B cell (primary cell): ENCODE data around the gene TSPAN1. TPM values are rescaled to one million over a fixed set of nuclear protein-coding genes. Genes with fewer than 3 reads are reported as not detected.
A peak's percentile ranks its signal among the peaks of the same experiment; 100 is the strongest.

Experiments
- ATAC-seq: fragments of 200-7000 bp; cut with Tn5 transposase; one replicate; pipeline ENCODE4 v1.10.0; 2021; ENCODE audit warnings: low read depth, mild to moderate bottlenecking, moderate number of reproducible peaks, moderate library complexity
- CTCF ChIA-PET: fragments of 350-600 bp; sonication (Branson Sonifier 250); formaldehyde crosslinking; loops from one replicate; lab custom pipeline; 2021; ENCODE audit warnings: antibody characterized with exemption, inconsistent platforms; lab: Charles Lee
- POLR2A ChIA-PET: fragments of 350-600 bp; sonication (Branson Sonifier 250); formaldehyde crosslinking; loops from one replicate; lab custom pipeline; 2021; ENCODE audit warnings: antibody characterized with exemption; lab: Charles Lee
- DNase-seq: peaks from one replicate; pipeline ENCODE4 v3.0.0; 2013
- H2AFZ ChIP-seq: 2 replicates; pipeline ENCODE4 v1.6.1; 2012; ENCODE audit warnings: mild to moderate bottlenecking, low read depth, low read length; ENCODE audit not compliant: insufficient read depth, poor library complexity, severe bottlenecking
- H3K27ac ChIP-seq, 2 donors: 1 replicate in 1 of 2; 2 replicates in 1 of 2; pipeline ENCODE4 v1.5.1; 2012 to 2013; ENCODE audit warnings: low read length in 2 of 2, mild to moderate bottlenecking in 2 of 2, moderate library complexity in 1 of 2
- H3K27me3 ChIP-seq, 4 experiments: fragments of 200-600 bp in 1 of 4; sonication (generic) in 1 of 4; replicated peaks in 1 of 4; 1 replicate in 2 of 4; 2 replicates in 2 of 4; pipeline versions ENCODE4 v1.6.1 to v1.7.0; 2013 to 2016; ENCODE audit warnings: low read length in 3 of 4, mild to moderate bottlenecking in 2 of 4, mixed read lengths in 1 of 4, moderate library complexity in 1 of 4; ENCODE audit not compliant: insufficient read depth in 4 of 4, control insufficient read depth in 3 of 4; ENCODE audit errors: control extremely low read depth in 1 of 4
- H3K36me3 ChIP-seq, 2 experiments: replicated peaks in 1 of 2; 1 replicate in 1 of 2; 2 replicates in 1 of 2; pipeline versions ENCODE4 v1.6.1 to v1.7.1; 2013; ENCODE audit warnings: low read length in 1 of 2; ENCODE audit not compliant: insufficient read depth in 2 of 2, control insufficient read depth in 1 of 2; ENCODE audit errors: control extremely low read depth in 1 of 2, extremely low read depth in 1 of 2
- H3K4me1 ChIP-seq, 2 donors: fragments of 200-600 bp in 1 of 2; sonication (generic) in 1 of 2; 1 replicate in 1 of 2; 2 replicates in 1 of 2; pipeline versions ENCODE4 v1.5.1 to v1.6.1; 2013 to 2017; ENCODE audit warnings: low read length in 2 of 2; ENCODE audit not compliant: control insufficient read depth in 2 of 2, insufficient read depth in 2 of 2
- H3K4me2 ChIP-seq: replicated peaks from 2 replicates; pipeline ENCODE3; 2012; ENCODE audit warnings: mild to moderate bottlenecking, low read depth, low read length; ENCODE audit not compliant: poor library complexity, severe bottlenecking
- H3K4me3 ChIP-seq, 5 experiments: fragments of 200-600 bp in 1 of 5; sonication (generic) in 1 of 5; 1 replicate in 3 of 5; 2 replicates in 2 of 5; pipeline versions ENCODE4 v1.5.1 to v1.7.0; 2011 to 2016; ENCODE audit warnings: low read length in 4 of 5, mild to moderate bottlenecking in 4 of 5, low read depth in 2 of 5, control low read depth in 1 of 5, moderate library complexity in 1 of 5; ENCODE audit not compliant: insufficient read depth in 1 of 5; ENCODE audit errors: control extremely low read depth in 1 of 5, extremely low read depth in 1 of 5
- H3K79me2 ChIP-seq: fragments of 200-600 bp; sonication (generic); one replicate; pipeline ENCODE4 v1.6.0; 2016; ENCODE audit warnings: low read length; ENCODE audit not compliant: control insufficient read depth, insufficient read depth
- H3K9ac ChIP-seq: fragments of 200-600 bp; sonication (generic); 2 replicates; pipeline ENCODE4 v1.6.1; 2017; ENCODE audit warnings: mild to moderate bottlenecking, low read length, moderate library complexity
- H3K9me3 ChIP-seq, 3 donors: one replicate each; pipeline versions ENCODE4 v1.6.1 to v1.7.1; 2013; ENCODE audit warnings: low read length in 2 of 3; ENCODE audit not compliant: control insufficient read depth in 2 of 3, insufficient read depth in 1 of 3; ENCODE audit errors: control extremely low read depth in 1 of 3
- H4K20me1 ChIP-seq: 2 replicates; pipeline ENCODE4 v1.6.0; 2012; ENCODE audit warnings: mild to moderate bottlenecking, low read length; ENCODE audit not compliant: insufficient read depth, control insufficient read depth, poor library complexity, severe bottlenecking
- H3K27ac Mint-ChIP-seq: one replicate; pipeline ENCODE4 v1.8.0; 2021; ENCODE audit warnings: mixed read lengths
- H3K27me3 Mint-ChIP-seq: one replicate; pipeline ENCODE4 v1.8.0; 2021; ENCODE audit warnings: mixed read lengths
- H3K4me1 Mint-ChIP-seq: one replicate; pipeline ENCODE4 v1.8.0; 2021; ENCODE audit warnings: mixed read lengths
- H3K4me3 Mint-ChIP-seq: one replicate; pipeline ENCODE4 v1.8.0; 2021; ENCODE audit warnings: mixed read lengths
- H3K9me3 Mint-ChIP-seq: one replicate; pipeline ENCODE4 v1.8.0; 2022; ENCODE audit warnings: mixed read lengths; ENCODE audit not compliant: insufficient read depth
- CTCF ChIP-seq: fragments of 200-600 bp; IDR thresholded peaks from one replicate; pipeline ENCODE4 v1.8.0; 2022; ENCODE audit warnings: antibody characterized with exemption, mild to moderate bottlenecking
- EZH2 ChIP-seq: IDR thresholded peaks from 2 replicates; pipeline ENCODE4 v1.6.1; 2012; ENCODE audit warnings: borderline replicate concordance, low read depth, mild to moderate bottlenecking, moderate library complexity, low read length; ENCODE audit not compliant: insufficient read depth, poor library complexity, severe bottlenecking
- WGBS: methylation state at CpG from one replicate; pipeline ENCODE4 v1.1.5; 2013; ENCODE audit warnings: missing lambda C conversion rate; ENCODE audit not compliant: insufficient coverage; 5-methylcytosine and 5-hydroxymethylcytosine counted together
- intact Hi-C: fragments of 100-400 bp; cut with micrococcal nuclease; formaldehyde crosslinking; loops from one replicate; pipeline ENCODE4 v1.10.0; 2022
- polyA plus RNA-seq: library from polyadenylated mRNA; depleted of rRNA; stranded (reverse); fragments of >200 nt; gene quantifications from 2 replicates; pipeline ENCODE4 v1.2.3, GENCODE V29; 2012
- total RNA-seq, 2 donors: library from RNA; stranded (reverse); fragments of 120-200 nt in 1 of 2; gene quantifications; 1 replicate in 1 of 2; 2 replicates in 1 of 2; pipeline versions ENCODE4 v1.2.3 to v1.2.4, GENCODE V29; 2013 to 2022

Gene TSPAN1
- total and polyA plus RNA-seq, 2 donors (not counting 1 experiment from before 2014, with no cell fraction given) = not detected

DNA sequence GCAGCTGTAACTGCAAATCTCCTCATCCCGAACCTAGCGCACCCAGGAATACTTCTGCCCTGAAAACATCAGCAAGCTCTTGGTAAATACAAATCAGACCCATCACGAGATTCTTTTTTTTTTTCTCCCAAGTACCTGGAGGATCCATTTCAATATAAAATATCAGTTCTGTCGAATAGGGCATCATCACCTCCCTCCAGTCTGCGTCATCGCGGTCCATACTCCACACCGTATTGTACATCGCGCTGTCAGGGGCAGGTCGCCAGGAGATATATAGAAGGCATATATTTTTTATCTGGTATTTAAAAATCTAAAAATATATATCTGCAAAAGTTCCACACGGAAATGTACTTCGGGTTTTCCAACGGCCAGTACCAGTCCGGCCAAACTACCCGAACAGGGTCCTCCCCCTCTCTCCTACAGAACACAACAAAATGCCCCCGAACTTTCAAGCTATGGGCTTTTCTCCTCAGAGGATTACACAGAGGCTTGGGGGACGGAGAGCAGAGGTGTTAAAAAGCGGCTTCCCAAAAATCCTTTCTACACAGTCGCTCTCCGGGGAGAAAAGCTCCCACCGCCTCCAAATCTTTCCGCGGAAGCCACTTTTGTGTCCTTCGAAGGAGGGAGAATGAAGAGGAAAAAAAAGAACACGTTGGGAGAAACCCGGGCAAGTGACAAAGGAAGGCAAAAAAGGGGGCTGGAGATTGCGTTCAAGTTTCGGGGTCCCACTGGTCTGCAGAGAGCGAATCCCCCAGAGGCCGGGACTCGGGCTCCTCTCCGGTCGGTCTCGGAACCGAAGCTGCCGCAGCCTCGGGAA lies 43.0 kb upstream of the TSPAN1 start:
- H3K4me1 Mint-ChIP-seq = peaks cover 23% of the 10 kb centered on the region
- ChIA-PET CTCF (interaction anchor here (1.0 to 2.5 kb wide), 2 partner anchors 92 to 96 kb away, joined by 3 to 9 read pairs; no protein-coding TSS in a partner anchor), POLR2A (interaction anchor here (0.6 to 0.9 kb wide), 3 partner anchors 35 to 659 kb away, joined by 3 to 4 read pairs (median 3); no protein-coding TSS in a partner anchor)
- H3K9me3 ChIP-seq = peaks cover 0 to 2% (median 0%) of the 10 kb centered on the region in 3 donors
- no peaks in the 10 kb centered on the region for H3K9me3 Mint-ChIP-seq
- no peak for TF ChIP-seq CTCF
- peak; percentile 89 for TF ChIP-seq EZH2
- H4K20me1 ChIP-seq = no peaks in the 10 kb centered on the region
- DNase-seq = peak; percentile 58
- peak overlapping the region; percentile 73 to 92 (median 77) for H3K4me3 ChIP-seq
- peak overlapping the region; percentile 88 for H2AFZ ChIP-seq
- no peaks in the 10 kb centered on the region for H3K36me3 ChIP-seq
- H3K4me2 ChIP-seq = peak overlapping the region; percentile 78
- peak overlapping the region; percentile 94 for H3K4me3 Mint-ChIP-seq
- peaks cover 0 to 39% (median 22%) of the 10 kb centered on the region in 4 experiments for H3K27me3 ChIP-seq
- H3K9ac ChIP-seq = peak overlapping the region; percentile 72
- peaks cover 17 to 20% of the 10 kb centered on the region in 2 donors for H3K4me1 ChIP-seq
- peak overlapping the region; percentile 53 for H3K27ac Mint-ChIP-seq
- H3K79me2 ChIP-seq = no peaks in the 10 kb centered on the region
- H3K27me3 Mint-ChIP-seq = peaks cover 51% of the 10 kb centered on the region
- intact Hi-C loops = loop anchor here (2.0 to 5.0 kb wide), 2 partner anchors 115 to 170 kb away; partner anchors contain the start of genes LRRC41, RAD54L and UQCRH
- no peak for ATAC-seq
- under 1% methylated on average over 16 of the region's 38 CpGs for WGBS
- no peak overlapping the region for H3K27ac ChIP-seq
